C1 segment of cervical spinal cord (tissue), 14 donors: ENCODE results near the gene HAUS5.
"Not testable (repeated sequence)": the region's sequence is repeated elsewhere in the genome, so short reads cannot be mapped to it uniquely, and the experiment has no call there.

Source experiments
- DNase-seq, 14 donors: peaks; one replicate each; lab custom pipeline; 2025; lab: John Stamatoyannopoulos, UW

Gene HAUS5

GRCh38 chr19:35612559-35613321 is at the start of gene HAUS5:
HAUS5 (plus strand) TSS chr19:35612735; CDS start chr19:35612795, 60 bp downstream.
- DNase-seq, result peak; percentile 21 to 89 (median 81)

GRCh38 chr19:35562776-35563175 is 49.8 kb upstream of the HAUS5 start:
- DNase-seq, result no peak

- no peak for DNase-seq
Observed at GRCh38 chr19:35563207-35563829, 49.2 kb upstream of the HAUS5 start, which contains the start of gene ATP4A. ATP4A (minus strand) TSS chr19:35563658; CDS start chr19:35563629, 29 bp downstream.

- no peak for DNase-seq
Observed at GRCh38 chr19:35565016-35565856, 47.3 kb upstream of the HAUS5 start.

- DNase-seq, result no peak
Observed at GRCh38 chr19:35566738-35567137, 45.8 kb upstream of the HAUS5 start.

GRCh38 chr19:35569281-35569781 is 43.2 kb upstream of the HAUS5 start:
- DNase-seq, result peak in 1 of 14 donors; percentile 71

GRCh38 chr19:35571406-35571965 is 41.0 kb upstream of the HAUS5 start:
- DNase-seq, result no peak

- DNase-seq, result no peak
Observed at GRCh38 chr19:35577918-35578317, 34.6 kb upstream of the HAUS5 start.

GRCh38 chr19:35578707-35579106 is 33.8 kb upstream of the HAUS5 start:
- no peak for DNase-seq

- no peak for DNase-seq
Observed at GRCh38 chr19:35582760-35583159, 29.8 kb upstream of the HAUS5 start.

GRCh38 chr19:35585848-35586247 is 26.7 kb upstream of the HAUS5 start, which contains the start of gene PMIS2:
PMIS2 (plus strand) TSS chr19:35586173; CDS start chr19:35586260, 87 bp downstream.
- DNase-seq, result no peak

- no peak for DNase-seq
Observed at GRCh38 chr19:35587321-35587720, 25.2 kb upstream of the HAUS5 start.

GRCh38 chr19:35590875-35591274 is 21.7 kb upstream of the HAUS5 start:
- DNase-seq, result no peak

- DNase-seq, result peak in 2 of 14 donors; percentile 1 to 12
Observed at GRCh38 chr19:35592226-35592625, 20.3 kb upstream of the HAUS5 start.

- not testable (repeated sequence) for DNase-seq
Observed at GRCh38 chr19:35595026-35595425, 17.5 kb upstream of the HAUS5 start.

GRCh38 chr19:35595928-35596327 is 16.6 kb upstream of the HAUS5 start:
- DNase-seq, result no peak

- no peak for DNase-seq
Observed at GRCh38 chr19:35596366-35596999, 16.1 kb upstream of the HAUS5 start.

- no peak for DNase-seq
Observed at GRCh38 chr19:35601971-35602370, 10.6 kb upstream of the HAUS5 start.

GRCh38 chr19:35604436-35604835 is 8.1 kb upstream of the HAUS5 start:
- DNase-seq, result not testable (repeated sequence)

- DNase-seq, result not testable (repeated sequence)
Observed at GRCh38 chr19:35607170-35607569, 5.4 kb upstream of the HAUS5 start.

GRCh38 chr19:35607661-35608060 is 4.9 kb upstream of the HAUS5 start:
- no peak for DNase-seq
